SHP77 (cell line): Measurements from ENCODE around the gene CAPN8.
A peak's percentile ranks its signal among the peaks of the same experiment; 100 is the strongest.

Source experiments
- DNase-seq, 2 experiments: peaks; one replicate each; lab custom pipeline; 2025; lab: John Stamatoyannopoulos, UW

The CAPN8 gene

GRCh38 chr1:223665592-223666312, at the start of gene CAPN8:
CAPN8 (minus strand) TSS chr1:223665701; CDS start chr1:223665646, 55 bp downstream.
- peak in 1 of 2 experiments; percentile 28 for DNase-seq

- no peak for DNase-seq
Measured at GRCh38 chr1:223714849-223715603, 49.5 kb upstream of the CAPN8 start.

GRCh38 chr1:223714421-223714724, 48.9 kb upstream of the CAPN8 start:
- no peak for DNase-seq

- DNase-seq, result no peak
Measured at GRCh38 chr1:223713546-223714420, 48.3 kb upstream of the CAPN8 start.

- DNase-seq, result no peak
Measured at GRCh38 chr1:223712850-223713474, 47.5 kb upstream of the CAPN8 start.

GRCh38 chr1:223712194-223712849, 46.8 kb upstream of the CAPN8 start, which contains the start of gene CAPN2:
CAPN2 (plus strand) TSS chr1:223712539; CDS start chr1:223712641, 102 bp downstream.
- DNase-seq, result peak; percentile 56 to 60

GRCh38 chr1:223711747-223712193, 46.3 kb upstream of the CAPN8 start:
- no peak for DNase-seq

GRCh38 chr1:223711173-223711572, 45.7 kb upstream of the CAPN8 start:
- no peak for DNase-seq

- no peak for DNase-seq
Measured at GRCh38 chr1:223710179-223711133, 45.0 kb upstream of the CAPN8 start.

GRCh38 chr1:223709598-223709997, 44.1 kb upstream of the CAPN8 start:
- no peak for DNase-seq

- DNase-seq, result no peak
Measured at GRCh38 chr1:223708651-223709268, 43.3 kb upstream of the CAPN8 start.

- DNase-seq, result peak; percentile 66 to 78
Measured at GRCh38 chr1:223708001-223708359, 42.5 kb upstream of the CAPN8 start.

- DNase-seq, result peak; percentile 81 to 89
Measured at GRCh38 chr1:223707256-223708000, 41.9 kb upstream of the CAPN8 start.

- peak; percentile 56 to 66 for DNase-seq
Measured at GRCh38 chr1:223706077-223706973, 40.8 kb upstream of the CAPN8 start.

- DNase-seq, result no peak
Measured at GRCh38 chr1:223704921-223705878, 39.7 kb upstream of the CAPN8 start.

GRCh38 chr1:223703668-223704013, 38.1 kb upstream of the CAPN8 start:
- DNase-seq, result no peak
